Stimulated activated CD8-positive, alpha-beta memory T cell treated with anti-CD3 and anti-CD28 coated beads, Interleukin-4, amount 100 ng/mL, for 48 hours (primary cell): Measurements from ENCODE around the gene PRPF6.

Source experiments
- DNase-seq: peaks from one replicate; pipeline ENCODE4 v3.0.0-alpha.2; 2020

Gene PRPF6

GRCh38 chr20:64036346-64037198, 55.6 kb downstream of the PRPF6 start:
- peak; percentile 68 for DNase-seq

DNA sequence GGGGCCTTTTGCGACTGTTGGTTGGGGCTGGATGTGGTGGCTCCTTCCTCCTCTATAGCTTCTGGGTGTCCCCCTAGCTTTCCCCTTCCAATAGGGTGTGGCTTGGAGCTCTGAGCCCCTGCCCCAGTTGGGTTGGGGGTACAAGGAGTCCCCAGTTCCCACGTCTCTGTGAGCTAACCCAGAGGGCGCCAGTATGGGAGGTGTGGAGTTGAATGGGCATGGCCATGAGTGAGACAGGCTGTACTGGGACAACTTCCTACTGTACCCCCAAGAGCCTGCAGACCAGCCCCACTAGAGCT, 56.2 kb downstream of the PRPF6 start:
- no peak for DNase-seq

DNA sequence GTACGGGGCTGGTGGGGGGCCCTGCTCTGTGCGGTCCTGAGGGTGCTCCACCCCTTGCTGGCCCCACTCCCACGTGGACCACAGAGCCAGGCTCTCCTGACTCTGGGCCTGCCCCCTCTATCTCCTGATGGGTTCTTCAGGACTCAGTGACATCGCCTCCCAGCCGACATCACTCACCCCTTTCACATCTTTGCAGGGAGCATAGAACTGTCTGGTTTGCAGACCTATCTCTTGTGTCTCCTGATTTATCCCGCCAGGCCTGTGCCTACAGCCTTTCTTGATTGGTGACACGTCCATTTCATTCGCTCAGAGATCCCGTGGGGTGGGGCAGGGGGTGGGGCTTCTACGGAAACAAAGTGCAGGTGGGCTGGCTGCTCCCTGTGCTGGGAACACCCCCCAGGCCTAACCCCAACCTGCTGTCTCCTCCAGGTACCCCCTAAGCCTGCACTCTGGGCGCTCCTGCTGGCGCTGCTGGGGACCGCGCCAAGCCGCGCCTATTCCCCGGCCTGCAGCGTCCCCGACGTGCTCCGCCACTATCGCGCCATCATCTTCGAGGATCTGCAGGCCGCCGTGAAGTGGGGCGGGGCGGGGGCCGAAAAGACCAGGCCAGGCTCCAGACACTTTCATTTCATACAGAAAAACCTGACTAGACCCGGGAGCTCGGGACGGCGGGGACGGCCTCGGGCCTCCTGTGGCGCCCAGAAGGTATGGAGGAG, 56.7 kb downstream of the PRPF6 start:
- no peak for DNase-seq

DNA sequence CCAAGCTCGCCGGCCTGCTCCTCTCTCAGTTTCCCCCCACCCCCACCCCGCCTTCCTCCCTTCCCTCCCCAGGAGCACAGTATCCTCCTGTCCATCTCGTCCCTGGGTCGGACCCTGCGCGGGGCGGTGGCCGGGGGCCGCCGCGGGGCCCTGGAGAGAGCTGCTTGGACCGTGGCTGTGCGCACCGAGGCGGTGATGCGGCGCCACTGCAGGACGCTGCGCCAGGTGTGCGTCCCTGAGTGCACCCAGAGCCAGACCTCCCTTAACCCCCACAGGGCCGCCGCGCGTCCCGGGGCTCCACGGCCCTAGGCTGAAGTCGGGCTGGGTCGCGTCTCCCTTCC, 57.3 kb downstream of the PRPF6 start:
- DNase-seq = no peak

- DNase-seq = peak; percentile 85
Observed at GRCh38 chr20:64038565-64039292, 57.8 kb downstream of the PRPF6 start.

- no peak for DNase-seq
Observed at GRCh38 chr20:64039293-64040160, 58.6 kb downstream of the PRPF6 start.

DNA sequence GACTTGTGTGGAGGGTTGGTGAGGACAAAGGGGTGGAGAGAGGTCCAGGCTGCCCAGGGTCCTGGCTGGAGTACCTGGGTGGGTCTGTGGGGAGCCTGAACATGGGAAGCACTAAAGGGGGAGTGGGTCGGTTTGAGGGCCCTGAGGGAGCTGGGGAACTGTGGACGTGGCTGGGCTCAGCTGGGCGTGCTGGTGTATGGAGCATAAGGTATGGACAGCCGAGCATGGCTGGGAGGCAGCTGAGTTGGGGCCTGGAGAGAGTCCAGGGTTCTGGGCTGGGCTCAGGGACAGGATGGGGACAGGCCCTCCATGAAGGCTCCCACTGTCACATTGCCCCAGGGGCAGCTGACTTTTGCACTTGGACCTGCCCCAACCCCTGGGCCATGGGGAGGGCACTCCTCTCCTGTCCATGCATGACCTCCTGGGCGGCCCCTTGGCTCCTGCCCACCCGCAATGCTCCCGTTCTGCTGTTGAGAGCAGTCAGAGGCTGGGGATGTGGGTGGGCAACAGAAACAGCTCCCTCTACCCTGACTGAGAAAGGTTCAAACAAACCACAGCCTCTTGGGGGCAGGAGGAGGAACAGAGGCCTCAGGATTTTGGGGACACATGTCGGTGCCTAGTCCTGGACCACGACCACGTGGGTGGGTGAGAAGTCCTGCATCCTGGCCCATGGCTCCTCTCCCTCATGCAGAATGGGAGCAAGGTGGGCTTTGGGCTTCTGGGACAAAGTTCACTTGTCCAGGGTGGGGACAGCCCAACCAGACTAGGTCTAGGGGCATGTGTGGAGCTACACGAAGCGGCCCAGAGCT, 59.5 kb downstream of the PRPF6 start:
- DNase-seq = no peak

GRCh38 chr20:64041040-64041780, 60.3 kb downstream of the PRPF6 start:
- DNase-seq = no peak

- no peak for DNase-seq
Observed at GRCh38 chr20:64041781-64042053, 60.8 kb downstream of the PRPF6 start.

DNA sequence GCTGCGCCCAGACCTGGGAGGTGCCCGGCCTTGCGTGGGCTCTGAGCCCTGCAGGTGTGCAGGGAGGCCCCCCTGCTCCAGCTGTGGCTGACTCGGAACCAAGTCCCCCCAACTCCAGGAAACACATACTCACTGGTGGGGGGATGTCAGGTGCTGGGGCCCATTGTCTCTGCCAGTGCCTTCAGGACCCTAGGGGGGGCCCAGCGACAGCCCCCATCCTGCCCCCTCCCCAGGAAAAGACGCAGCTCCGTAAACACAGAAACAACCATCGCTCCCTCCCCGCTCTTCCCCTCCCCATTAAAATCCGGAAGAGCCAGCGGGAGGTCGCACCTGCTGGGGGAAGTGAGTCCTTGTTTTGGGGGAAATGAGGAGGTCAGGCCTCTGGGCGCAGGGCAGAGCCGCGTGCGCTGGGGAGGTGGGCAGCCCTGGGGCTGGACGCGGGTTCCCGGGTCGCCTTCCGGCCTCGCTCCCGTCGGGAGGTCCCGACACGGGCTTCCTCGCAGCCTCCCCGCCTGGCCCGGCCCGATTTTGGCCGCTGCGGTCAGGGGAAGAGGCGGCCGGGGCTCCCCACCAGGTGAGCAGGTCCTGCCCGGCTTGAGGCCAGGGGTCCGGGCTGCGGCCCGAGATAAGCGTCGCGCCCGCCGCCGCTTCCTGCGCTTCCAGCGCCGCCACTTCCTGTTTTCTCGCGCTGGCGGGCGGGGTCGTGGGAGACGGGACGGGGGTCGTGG, 61.3 kb downstream of the PRPF6 start:
- no peak for DNase-seq

DNA sequence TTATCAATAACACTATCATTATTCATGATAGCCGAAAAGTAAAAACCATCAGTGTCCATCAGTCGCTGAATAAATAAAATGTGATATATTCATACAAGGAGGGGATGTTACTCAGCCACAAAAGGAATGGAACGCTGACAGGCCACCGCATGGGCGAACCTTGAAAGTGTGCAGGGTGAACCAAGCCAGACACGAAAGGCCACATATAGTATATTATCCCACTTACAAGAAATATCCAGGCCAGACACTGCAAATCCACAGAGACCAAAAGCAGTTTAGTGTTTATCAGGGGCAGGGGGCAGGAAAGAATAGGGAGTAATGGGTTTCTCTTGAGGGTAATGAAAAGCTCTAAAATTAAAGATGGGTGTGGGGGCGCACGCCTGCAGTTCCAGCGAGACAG, 62.8 kb downstream of the PRPF6 start:
- no peak for DNase-seq

DNA sequence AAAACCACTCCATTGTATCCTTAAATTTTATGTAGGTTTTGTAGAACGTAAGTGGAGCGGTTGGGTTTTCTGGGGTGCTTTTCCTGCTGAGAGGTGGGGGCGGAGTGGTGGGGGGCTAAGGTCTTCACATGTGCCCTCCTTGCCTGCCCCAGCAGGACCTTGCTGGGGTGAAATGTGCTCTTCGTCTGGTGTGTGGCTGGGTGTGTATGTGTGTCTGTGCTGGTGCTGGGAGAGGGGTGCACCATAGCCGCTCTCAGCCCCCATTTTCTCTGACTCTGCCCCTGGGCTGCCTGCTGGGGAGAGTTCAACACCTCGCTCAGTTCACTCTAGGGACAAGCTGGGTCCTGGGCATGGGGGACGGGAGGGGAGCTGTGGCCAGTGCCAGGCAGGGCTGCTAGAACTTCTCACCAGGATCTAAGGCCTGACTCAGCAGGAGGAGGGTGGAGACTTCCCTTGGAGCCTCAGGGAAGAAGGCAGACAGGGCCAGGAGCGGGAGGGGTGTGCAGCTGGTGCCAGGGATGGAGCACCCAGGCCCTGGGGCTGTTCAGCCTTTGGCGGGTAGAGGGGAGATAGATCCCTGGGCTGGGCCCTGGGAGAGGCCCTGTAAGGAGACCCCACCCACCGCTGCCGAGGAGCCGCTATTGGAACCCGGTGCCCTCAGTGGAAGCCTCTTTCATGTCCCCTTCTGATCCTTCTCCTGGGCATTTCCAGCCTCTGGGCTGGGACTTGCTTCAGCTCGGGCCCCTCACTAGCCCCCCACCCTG, 63.7 kb downstream of the PRPF6 start:
- no peak for DNase-seq

DNA sequence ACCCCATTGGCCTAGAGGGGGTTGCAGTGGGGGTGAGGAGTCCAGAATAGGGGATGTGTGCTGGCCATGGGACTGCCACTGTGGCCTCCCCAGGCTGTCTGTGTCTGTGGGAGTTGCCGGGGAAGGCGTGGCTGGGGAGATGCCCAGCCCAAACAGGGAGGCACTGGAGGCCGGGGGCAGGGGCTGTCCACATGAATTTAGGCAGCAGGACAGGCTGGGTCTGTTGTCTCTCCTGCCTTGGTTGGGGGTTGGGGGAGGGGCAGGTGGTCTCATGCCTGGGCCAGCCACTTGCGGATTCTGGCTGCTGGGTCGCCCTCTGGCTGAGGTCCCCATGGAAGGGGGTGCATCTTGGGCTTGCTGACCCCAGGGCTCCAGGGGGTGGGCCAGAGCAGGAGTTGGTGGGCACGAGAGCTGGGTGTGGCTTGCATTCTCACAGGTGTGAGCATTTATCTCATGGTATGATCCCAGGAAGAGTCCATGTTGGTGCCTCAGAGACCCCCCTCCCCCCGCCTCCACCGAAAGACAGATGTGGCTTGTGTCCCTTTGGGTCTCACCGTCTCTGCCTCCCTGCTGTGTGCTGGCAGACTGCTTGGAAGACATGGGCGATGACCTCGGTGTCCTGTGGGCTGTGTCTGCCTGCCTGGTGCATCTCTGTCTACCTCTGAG, 64.5 kb downstream of the PRPF6 start:
- no peak for DNase-seq

DNA sequence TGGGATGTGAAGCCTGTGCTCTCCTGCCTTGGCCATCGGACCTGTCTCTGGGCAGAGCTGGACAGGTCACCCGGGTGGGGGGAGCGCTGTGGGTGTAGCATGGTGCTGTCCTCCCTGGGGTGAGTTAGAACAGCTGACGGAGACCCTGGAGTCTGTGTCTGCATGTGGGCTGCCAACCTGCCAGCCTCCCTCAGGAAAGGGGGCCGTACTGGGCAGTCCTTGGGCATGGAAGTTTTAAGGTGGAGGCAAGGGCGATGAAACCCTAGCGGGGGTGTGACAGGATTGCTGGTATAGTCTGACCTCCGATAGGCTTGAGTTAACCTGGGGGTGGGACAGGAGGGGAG, 66.1 kb downstream of the PRPF6 start:
- no peak for DNase-seq

DNA sequence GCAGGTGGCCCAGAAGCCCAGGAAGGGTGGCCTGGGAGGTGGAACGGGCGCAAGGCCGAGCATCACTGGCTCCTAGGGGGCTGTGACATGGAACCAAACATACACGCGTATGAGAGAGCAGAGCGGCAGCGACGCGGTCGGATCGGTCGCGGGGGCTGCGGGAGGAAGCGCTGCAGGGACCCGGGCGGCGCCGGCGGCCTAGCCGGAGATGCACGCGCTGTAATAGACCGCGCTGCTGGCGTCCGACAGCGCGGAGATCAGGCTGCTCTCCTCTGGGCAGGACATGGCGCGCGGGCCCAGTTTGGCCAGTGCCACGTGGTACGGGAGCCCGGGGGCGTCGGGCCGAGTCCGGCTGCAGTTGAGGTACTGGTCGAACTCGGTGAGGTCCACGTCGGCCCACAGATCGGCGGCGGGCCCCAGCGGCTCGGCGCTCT, 67.1 kb downstream of the PRPF6 start:
- no peak for DNase-seq

DNA sequence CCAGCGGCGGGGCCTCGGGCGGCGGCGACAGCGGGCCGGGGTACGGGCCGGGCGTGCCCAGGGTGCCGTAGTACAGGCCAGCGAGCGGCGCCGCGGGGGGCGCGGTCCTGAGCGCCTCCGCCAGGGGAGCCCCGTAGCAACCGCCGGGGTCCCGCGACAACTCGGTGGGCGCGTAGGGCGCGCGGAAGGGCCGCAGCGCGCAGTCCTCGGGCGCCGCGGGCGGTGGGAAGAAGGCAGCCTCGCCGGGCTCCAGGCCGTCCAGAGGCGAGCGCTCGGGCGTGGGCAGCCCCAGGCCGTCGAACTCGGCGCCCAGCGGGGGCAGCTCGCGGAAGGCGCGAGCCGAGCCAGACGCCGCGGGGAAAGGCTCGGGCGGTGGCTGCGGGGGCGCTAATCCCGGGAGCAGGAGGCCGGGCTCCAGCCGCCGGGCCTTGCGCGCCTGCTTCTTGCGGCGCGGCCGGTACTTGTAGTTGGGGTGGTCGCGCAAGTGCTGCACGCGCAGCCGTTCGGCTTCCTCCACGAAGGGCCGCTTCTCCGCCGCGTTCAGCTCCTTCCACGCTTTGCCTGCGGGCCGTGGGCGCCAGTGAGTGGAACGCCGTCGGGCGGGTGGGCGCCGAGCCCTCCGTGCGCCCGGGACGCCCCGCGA, 67.6 kb downstream of the PRPF6 start:
- DNase-seq = no peak

- peak; percentile 57 for DNase-seq
Observed at GRCh38 chr20:64049060-64049877, 68.3 kb downstream of the PRPF6 start, which contains the start of gene SOX18. TSS of gene SOX18 (minus strand) at chr20:64049639. CDS start at chr20:64049516, 123 bp downstream.

GRCh38 chr20:64049878-64050260, 68.9 kb downstream of the PRPF6 start:
- no peak for DNase-seq
